ENCODE data around the gene COL27A1.

DNA sequence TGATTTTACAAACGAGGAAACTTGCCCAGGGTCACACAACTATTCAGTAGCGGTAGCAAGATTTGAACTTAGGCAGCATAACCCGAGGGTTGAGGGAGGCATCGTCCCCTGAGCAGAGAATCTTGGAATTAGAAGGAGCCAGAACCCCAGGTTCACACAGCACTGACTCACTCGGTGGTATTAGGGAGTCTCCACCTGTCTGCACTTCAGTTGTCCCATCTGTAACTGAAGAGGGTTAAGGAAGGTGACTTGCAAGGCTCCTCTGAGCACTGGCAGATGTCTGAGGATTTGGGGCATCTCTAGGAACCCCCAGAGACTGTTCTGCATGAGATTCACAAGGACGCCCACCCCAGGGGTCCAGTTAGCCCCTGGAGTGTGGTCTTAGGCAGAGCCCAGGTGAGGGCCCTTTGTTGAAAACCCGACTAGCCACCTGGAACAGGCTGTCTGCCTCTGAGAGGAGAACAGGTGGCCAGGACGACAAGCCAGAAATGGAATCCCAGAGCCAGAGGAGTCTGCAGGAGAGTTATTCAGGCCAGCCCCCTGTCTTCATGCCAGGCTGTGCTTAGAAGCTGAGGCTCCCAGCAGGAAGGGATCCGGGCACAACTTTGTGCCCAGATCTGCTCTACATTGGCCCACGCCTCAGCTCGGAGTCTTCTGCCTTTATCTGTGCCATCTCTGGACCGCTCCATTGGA, 117.5 kb downstream of the COL27A1 start:
- no peak for TF ChIP-seq CTCF (conservative IDR thresholded peaks at IDR 0.05)
- no peak for TF ChIP-seq ZFX (IDR thresholded peaks at IDR 0.05)

All from C4-2B (cell line).